H1 (cell line): Measurements from ENCODE around the gene KLHL10. TPM values are rescaled to one million over a fixed set of nuclear protein-coding genes. Genes with fewer than 3 reads are reported as not detected.

Experiments
- CTCF ChIA-PET: fragments of 300-600 bp; sonication (Branson Sonifier 250); formaldehyde crosslinking; loops from one replicate; lab custom pipeline; 2021; ENCODE audit not compliant: partially characterized antibody; lab: Charles Lee
- POLR2A ChIA-PET: fragments of 300-600 bp; sonication (Branson Sonifier 250); formaldehyde crosslinking; loops from one replicate; lab custom pipeline; 2021; ENCODE audit warnings: inconsistent platforms; ENCODE audit not compliant: partially characterized antibody; lab: Charles Lee
- DNase-seq, 2 experiments: peaks; one replicate each; pipeline versions ENCODE4 v3.0.0 to v3.0.0-alpha.2; 2010 to 2022; ENCODE audit warnings: low spot score in 2 of 2, low read depth in 1 of 2, mixed read lengths in 1 of 2
- FAIRE-seq: peaks from 2 replicates; lab custom pipeline; 2011; peaks lifted over from hg19 to GRCh38; lab: Jason Lieb, UNC
- H2AFZ ChIP-seq: 2 replicates; pipeline ENCODE4 v1.8.1; 2012; ENCODE audit warnings: low read length, inconsistent platforms
- H2AK5ac ChIP-seq: 2 replicates; pipeline ENCODE4 v1.6.1; 2013; ENCODE audit warnings: low read depth, low read length
- H2BK120ac ChIP-seq: replicated peaks from 2 replicates; pipeline ENCODE3; 2013; ENCODE audit warnings: low read depth, low read length, inconsistent platforms
- H2BK12ac ChIP-seq: 2 replicates; pipeline ENCODE4 v1.6.1; 2013; ENCODE audit warnings: low read depth, low read length
- H2BK15ac ChIP-seq: 2 replicates; pipeline ENCODE4 v1.6.1; 2013; ENCODE audit warnings: low read length
- H2BK20ac ChIP-seq: 2 replicates; pipeline ENCODE4 v1.6.1; 2013; ENCODE audit warnings: low read length
- H2BK5ac ChIP-seq: 2 replicates; pipeline ENCODE4 v1.6.1; 2013; ENCODE audit warnings: low read depth, low read length
- H3K14ac ChIP-seq: 2 replicates; pipeline ENCODE4 v1.6.1; 2013; ENCODE audit warnings: inconsistent platforms; ENCODE audit not compliant: insufficient read length
- H3K18ac ChIP-seq: 2 replicates; pipeline ENCODE4 v1.6.1; 2013; ENCODE audit warnings: low read length; ENCODE audit errors: extremely low read depth
- H3K23ac ChIP-seq: 2 replicates; pipeline ENCODE4 v1.6.1; 2013; ENCODE audit warnings: inconsistent platforms; ENCODE audit not compliant: insufficient read length
- H3K23me2 ChIP-seq: 2 replicates; pipeline ENCODE4 v1.6.1; 2013; ENCODE audit warnings: low read depth, low read length
- H3K27ac ChIP-seq: 2 replicates; pipeline ENCODE4 v1.6.1; 2011; ENCODE audit warnings: low read depth, low read length, inconsistent platforms
- H3K27me3 ChIP-seq, 4 experiments: replicated peaks in 1 of 4; 1 replicate in 1 of 4; 2 replicates in 3 of 4; pipeline versions ENCODE4 v1.6.1 to v1.8.1; 2011 to 2013; ENCODE audit warnings: low read length in 3 of 4, mild to moderate bottlenecking in 3 of 4, inconsistent platforms in 2 of 4, mixed read lengths in 2 of 4, moderate library complexity in 1 of 4; ENCODE audit not compliant: control insufficient read depth in 3 of 4, insufficient read depth in 3 of 4; ENCODE audit errors: extremely low read depth in 1 of 4
- H3K36me3 ChIP-seq, 4 experiments: 2 replicates each; pipeline versions ENCODE4 v1.6.1 to v1.8.1; 2011 to 2013; ENCODE audit warnings: mild to moderate bottlenecking in 4 of 4, low read length in 3 of 4, moderate library complexity in 2 of 4, control low read depth in 1 of 4, inconsistent platforms in 1 of 4; ENCODE audit not compliant: insufficient read depth in 4 of 4, control insufficient read depth in 2 of 4
- H3K4ac ChIP-seq: replicated peaks from 2 replicates; pipeline ENCODE3; 2013; ENCODE audit warnings: low read length, low read depth, mixed read lengths, inconsistent platforms; ENCODE audit not compliant: insufficient read length
- H3K4me1 ChIP-seq, 4 experiments: replicated peaks in 1 of 4; 1 replicate in 1 of 4; 2 replicates in 3 of 4; pipeline versions ENCODE4 v1.6.1 to v1.8.1; 2011 to 2013; ENCODE audit warnings: low read length in 3 of 4, inconsistent platforms in 2 of 4, mixed read lengths in 1 of 4; ENCODE audit not compliant: insufficient read depth in 4 of 4, control insufficient read depth in 3 of 4
- H3K4me2 ChIP-seq, 2 experiments: 2 replicates each; pipeline versions ENCODE4 v1.6.1 to v1.8.1; 2011 to 2013; ENCODE audit warnings: low read depth in 2 of 2, low read length in 2 of 2, control low read depth in 1 of 2, inconsistent platforms in 1 of 2, mild to moderate bottlenecking in 1 of 2; ENCODE audit not compliant: insufficient read depth in 1 of 2
- H3K4me3 ChIP-seq, 4 experiments: fragments of 200-600, 300-600 bp in 1 of 4; sonication (generic), shearing (Covaris generic), sonication (Bioruptor Twin) in 1 of 4; 2 replicates each; pipeline versions ENCODE4 v1.5.1 to v1.8.1; 2011 to 2016; ENCODE audit warnings: low read length in 4 of 4, low read depth in 3 of 4, control low read depth in 2 of 4, inconsistent platforms in 2 of 4, mild to moderate bottlenecking in 2 of 4, mixed read lengths in 1 of 4, moderate library complexity in 1 of 4; ENCODE audit not compliant: insufficient read depth in 2 of 4; ENCODE audit errors: extremely low read depth in 1 of 4
- H3K56ac ChIP-seq: replicated peaks from 2 replicates; pipeline ENCODE3; 2013; ENCODE audit warnings: low read depth, mild to moderate bottlenecking, mixed read lengths, low read length, inconsistent platforms; ENCODE audit not compliant: insufficient read length
- H3K79me1 ChIP-seq: 2 replicates; pipeline ENCODE4 v1.6.1; 2013; ENCODE audit warnings: low read depth, low read length, control low read depth
- H3K79me2 ChIP-seq, 2 experiments: 2 replicates each; pipeline versions ENCODE4 v1.6.1 to v1.8.1; 2012 to 2013; ENCODE audit warnings: low read length in 2 of 2, mild to moderate bottlenecking in 2 of 2, inconsistent platforms in 1 of 2; ENCODE audit not compliant: insufficient read depth in 2 of 2, control insufficient read depth in 1 of 2
- H3K9ac ChIP-seq, 4 experiments: replicated peaks in 1 of 4; 1 replicate in 1 of 4; 2 replicates in 3 of 4; pipeline versions ENCODE4 v1.6.1 to v1.8.1; 2011 to 2013; ENCODE audit warnings: low read depth in 3 of 4, low read length in 3 of 4, control low read depth in 2 of 4, mild to moderate bottlenecking in 2 of 4, moderate library complexity in 2 of 4, inconsistent platforms in 1 of 4; ENCODE audit errors: extremely low read depth in 1 of 4
- H3K9me3 ChIP-seq, 2 experiments: 2 replicates each; pipeline versions ENCODE4 v1.6.1 to v1.8.1; 2012 to 2013; ENCODE audit warnings: mild to moderate bottlenecking in 2 of 2, moderate library complexity in 2 of 2, control low read depth in 1 of 2, inconsistent platforms in 1 of 2, low read depth in 1 of 2, low read length in 1 of 2, mixed read lengths in 1 of 2; ENCODE audit not compliant: insufficient read depth in 2 of 2
- H4K20me1 ChIP-seq, 2 experiments: replicated peaks in 1 of 2; 2 replicates each; pipeline versions ENCODE3 to v1.8.1; 2011 to 2013; ENCODE audit warnings: inconsistent platforms in 2 of 2, low read length in 2 of 2, mild to moderate bottlenecking in 1 of 2; ENCODE audit not compliant: insufficient read depth in 2 of 2, control insufficient read depth in 1 of 2
- H4K5ac ChIP-seq: 2 replicates; pipeline ENCODE4 v1.6.1; 2013; ENCODE audit warnings: low read length, low read depth, mixed read lengths, inconsistent platforms; ENCODE audit not compliant: insufficient read length
- H4K8ac ChIP-seq: 2 replicates; pipeline ENCODE4 v1.8.0; 2013; ENCODE audit warnings: mild to moderate bottlenecking, moderate library complexity, low read length, inconsistent platforms; ENCODE audit not compliant: insufficient read depth; ENCODE audit errors: extremely low read depth
- H4K91ac ChIP-seq: replicated peaks from 2 replicates; pipeline ENCODE3; 2013; ENCODE audit warnings: low read length, mixed read lengths, inconsistent platforms; ENCODE audit not compliant: insufficient read length
- FOSL1 ChIP-seq: IDR thresholded peaks from 2 replicates; pipeline ENCODE4 v1.6.1; 2011; ENCODE audit warnings: mild to moderate bottlenecking, low read depth, low read length, moderate library complexity; ENCODE audit not compliant: insufficient read depth
- NRF1 ChIP-seq: IDR thresholded peaks from 2 replicates; pipeline ENCODE4 v1.6.1; 2011; ENCODE audit warnings: mild to moderate bottlenecking, low read depth, low read length, improper control_type of control experiment
- PHF8 ChIP-seq: fragments of 200-600 bp; sonication (generic); conservative IDR thresholded peaks from 2 replicates; pipeline ENCODE4 v1.7.1; 2012; ENCODE audit warnings: low read depth, mild to moderate bottlenecking, inconsistent platforms, low read length, moderate library complexity
- RXRA ChIP-seq: IDR thresholded peaks from 2 replicates; pipeline ENCODE4 v1.6.1; 2011; ENCODE audit warnings: low read depth, mild to moderate bottlenecking, low read length, moderate library complexity; ENCODE audit not compliant: insufficient read depth
- SIRT6 ChIP-seq: IDR thresholded peaks from one replicate; pipeline ENCODE4 v1.7.1; 2012; ENCODE audit warnings: low read length, inconsistent platforms
- SP1 ChIP-seq: IDR thresholded peaks from 2 replicates; pipeline ENCODE4 v1.6.1; 2011; ENCODE audit warnings: low read depth, low read length
- TEAD4 ChIP-seq: IDR thresholded peaks from 2 replicates; pipeline ENCODE4 v1.6.1; 2012; ENCODE audit warnings: low read depth, low read length, inconsistent platforms, mixed read lengths
- WGBS, 2 experiments: shearing (Covaris generic) in 1 of 2; methylation state at CpG; one replicate each; pipeline versions ENCODE4 v1.1.6 to v1.1.7; 2013 to 2015; ENCODE audit warnings: low lambda C conversion rate in 2 of 2, mixed read lengths in 2 of 2, inconsistent platforms in 1 of 2, low coverage in 1 of 2, missing lambda C conversion rate in 1 of 2; ENCODE audit not compliant: insufficient replicate concordance in 2 of 2, insufficient coverage in 1 of 2, insufficient read length in 1 of 2; ENCODE audit errors: extremely low coverage in 1 of 2, missing lambda C conversion rate in 1 of 2; 5-methylcytosine and 5-hydroxymethylcytosine counted together
- polyA plus RNA-seq, 7 experiments: library from polyadenylated mRNA; depleted of rRNA in 3 of 7; stranded (reverse) in 5 of 7; unstranded in 2 of 7; fragments of >200 nt in 5 of 7; fragments of 200-250 nt in 2 of 7; gene quantifications; 1 replicate in 5 of 7; 2 replicates in 1 of 7; 4 replicates in 1 of 7; pipeline versions ENCODE4 v1.2.1 to v1.2.3, GENCODE V29; 2011 to 2013; ENCODE audit warnings: missing spikeins in 2 of 7, mixed read lengths in 2 of 7
- total RNA-seq: library from RNA; stranded (reverse); fragmentation: NEBNext Ultra II Directional; extraction: Animal tissue kit (Norgen Biotek cat#: 25700); gene quantifications from 2 replicates; pipeline ENCODE4 v1.2.1, GENCODE V29; 2021
- TF ChIP-seq, protein P1 (sequence below): IDR thresholded peaks from 2 replicates; pipeline ENCODE4 v1.6.1; 2011; ENCODE audit warnings: low read length, improper control_type of control experiment
- TF ChIP-seq, protein P2 (sequence below), 3 experiments: IDR thresholded peaks; 1 replicate in 2 of 3; 2 replicates in 1 of 3; pipeline versions ENCODE4 v1.5.1 to v1.6.1; 2011; ENCODE audit warnings: low read length in 3 of 3, mild to moderate bottlenecking in 3 of 3, inconsistent platforms in 2 of 3, low read depth in 1 of 3, moderate library complexity in 1 of 3; ENCODE audit not compliant: insufficient read depth in 1 of 3; ENCODE audit errors: control extremely low read depth in 1 of 3

The KLHL10 gene
- total and polyA plus RNA-seq, 2 of the 8 experiments (the other 6 are each of a cell fraction or from before 2014, with no cell fraction given): 0.19 to 0.26 TPM

DNA sequence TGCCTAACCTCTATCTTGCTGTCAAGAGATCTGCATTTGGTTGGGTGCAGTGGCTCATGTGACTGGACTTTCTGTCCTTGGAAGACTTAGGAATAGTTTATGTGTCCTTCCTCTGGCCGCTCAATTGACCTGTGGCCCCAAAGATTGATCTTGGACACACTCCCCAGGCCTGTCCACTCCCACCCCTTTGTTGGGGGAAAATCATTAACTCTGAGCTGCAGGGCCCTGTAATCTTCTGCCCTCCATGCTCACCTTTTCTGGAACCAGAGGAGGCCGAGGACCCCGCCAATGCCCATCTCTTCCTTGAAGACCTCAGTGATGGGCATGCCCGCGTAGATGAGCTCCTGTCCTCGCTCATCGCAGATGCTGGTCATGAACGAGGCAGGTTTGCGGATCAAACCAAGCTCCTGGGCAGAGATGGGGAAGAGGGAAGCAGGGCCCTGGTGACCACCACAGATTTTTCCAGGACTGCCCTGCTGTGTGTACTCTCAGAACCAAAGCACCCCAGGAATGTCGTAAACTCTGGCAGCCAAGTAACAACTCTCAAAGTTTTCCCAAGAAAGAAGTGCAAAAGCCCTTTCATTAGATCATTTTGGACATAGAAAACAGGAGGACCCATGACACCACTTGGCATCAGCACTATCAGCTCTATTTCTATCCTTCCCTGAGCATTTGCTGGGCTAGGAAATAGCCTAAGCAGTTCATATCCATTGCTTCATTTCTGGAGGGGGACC, 36.1 kb downstream of the KLHL10 start:
- POLR2A ChIA-PET: interaction anchor here (0.6 to 3.2 kb wide), 8 partner anchors 9 to 132 kb away, joined by 3 to 12 read pairs (median 3); partner anchors contain the start of gene KLHL11
- no peak overlapping the region for H3K18ac ChIP-seq
- no peak overlapping the region for H3K9ac ChIP-seq
- no peaks in the 10 kb centered on the region for H3K23me2 ChIP-seq
- no peak overlapping the region for H2AK5ac ChIP-seq
- no peak overlapping the region for H2BK12ac ChIP-seq
- H3K56ac ChIP-seq: no peak overlapping the region
- no peak overlapping the region for H2BK20ac ChIP-seq
- peaks cover 0 to 9% of the 10 kb centered on the region in 2 experiments for H4K20me1 ChIP-seq
- no peaks in the 10 kb centered on the region for H3K79me2 ChIP-seq
- CTCF ChIA-PET: interaction anchor here (1.1 to 1.8 kb wide), 5 partner anchors 16 to 183 kb away, joined by 3 to 4 read pairs (median 3); no protein-coding TSS in a partner anchor
- 96% methylated on average over 10 of the region's 10 CpGs; no CpG with 5 or more reads in 1 of the 2 experiments for WGBS, 2 experiments
- H3K23ac ChIP-seq: no peak overlapping the region
- H3K14ac ChIP-seq: no peak overlapping the region
- no peak overlapping the region for H2BK15ac ChIP-seq
- no peak overlapping the region for H2BK5ac ChIP-seq
- no peaks in the 10 kb centered on the region; the same call in 1 of the 2 replicates for H3K79me1 ChIP-seq
- no peak overlapping the region for H2AFZ ChIP-seq
- no peaks in the 10 kb centered on the region; a peak in 1 of 7 replicates for H3K27me3 ChIP-seq
- no peak overlapping the region for H4K5ac ChIP-seq
- H3K4ac ChIP-seq: no peak overlapping the region
- H3K9me3 ChIP-seq: peaks cover 0 to 3% of the 10 kb centered on the region in 2 experiments; a peak in 1 of 4 replicates
- DNase-seq (no peak), FAIRE-seq (no peak)
- no peak overlapping the region for H4K91ac ChIP-seq
- no peak overlapping the region for H3K4me2 ChIP-seq
- H4K8ac ChIP-seq: no peak overlapping the region
- peaks cover 48 to 87% (median 74%) of the 10 kb centered on the region in 4 experiments for H3K36me3 ChIP-seq
- H3K4me3 ChIP-seq: no peak overlapping the region
- no peaks in the 10 kb centered on the region for H3K4me1 ChIP-seq
- no peak overlapping the region for H3K27ac ChIP-seq
- no peak overlapping the region for H2BK120ac ChIP-seq
- TF ChIP-seq, protein P1, sequence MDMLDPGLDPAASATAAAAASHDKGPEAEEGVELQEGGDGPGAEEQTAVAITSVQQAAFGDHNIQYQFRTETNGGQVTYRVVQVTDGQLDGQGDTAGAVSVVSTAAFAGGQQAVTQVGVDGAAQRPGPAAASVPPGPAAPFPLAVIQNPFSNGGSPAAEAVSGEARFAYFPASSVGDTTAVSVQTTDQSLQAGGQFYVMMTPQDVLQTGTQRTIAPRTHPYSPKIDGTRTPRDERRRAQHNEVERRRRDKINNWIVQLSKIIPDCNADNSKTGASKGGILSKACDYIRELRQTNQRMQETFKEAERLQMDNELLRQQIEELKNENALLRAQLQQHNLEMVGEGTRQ: no peak
- TF ChIP-seq RXRA (no peak), TEAD4 (no peak), SP1 (no peak), SIRT6 (no peak), NRF1 (no peak), FOSL1 (no peak), PHF8 (no peak)
- TF ChIP-seq, protein P2, sequence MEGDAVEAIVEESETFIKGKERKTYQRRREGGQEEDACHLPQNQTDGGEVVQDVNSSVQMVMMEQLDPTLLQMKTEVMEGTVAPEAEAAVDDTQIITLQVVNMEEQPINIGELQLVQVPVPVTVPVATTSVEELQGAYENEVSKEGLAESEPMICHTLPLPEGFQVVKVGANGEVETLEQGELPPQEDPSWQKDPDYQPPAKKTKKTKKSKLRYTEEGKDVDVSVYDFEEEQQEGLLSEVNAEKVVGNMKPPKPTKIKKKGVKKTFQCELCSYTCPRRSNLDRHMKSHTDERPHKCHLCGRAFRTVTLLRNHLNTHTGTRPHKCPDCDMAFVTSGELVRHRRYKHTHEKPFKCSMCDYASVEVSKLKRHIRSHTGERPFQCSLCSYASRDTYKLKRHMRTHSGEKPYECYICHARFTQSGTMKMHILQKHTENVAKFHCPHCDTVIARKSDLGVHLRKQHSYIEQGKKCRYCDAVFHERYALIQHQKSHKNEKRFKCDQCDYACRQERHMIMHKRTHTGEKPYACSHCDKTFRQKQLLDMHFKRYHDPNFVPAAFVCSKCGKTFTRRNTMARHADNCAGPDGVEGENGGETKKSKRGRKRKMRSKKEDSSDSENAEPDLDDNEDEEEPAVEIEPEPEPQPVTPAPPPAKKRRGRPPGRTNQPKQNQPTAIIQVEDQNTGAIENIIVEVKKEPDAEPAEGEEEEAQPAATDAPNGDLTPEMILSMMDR (IDR thresholded peaks at IDR 0.05; ENCODE audit: control extremely low read depth in 1 of 3, insufficient read depth in 1 of 3, low read depth in 1 of 3, low read length in 3 of 3): no peak
